ENCODE measurements around the gene EID3. TPM values are rescaled to one million over a fixed set of nuclear protein-coding genes. Genes with fewer than 3 reads are reported as not detected.

Gene EID3
- total RNA-seq, 1 experiment from 2014 or later: 1.4 TPM

DNA sequence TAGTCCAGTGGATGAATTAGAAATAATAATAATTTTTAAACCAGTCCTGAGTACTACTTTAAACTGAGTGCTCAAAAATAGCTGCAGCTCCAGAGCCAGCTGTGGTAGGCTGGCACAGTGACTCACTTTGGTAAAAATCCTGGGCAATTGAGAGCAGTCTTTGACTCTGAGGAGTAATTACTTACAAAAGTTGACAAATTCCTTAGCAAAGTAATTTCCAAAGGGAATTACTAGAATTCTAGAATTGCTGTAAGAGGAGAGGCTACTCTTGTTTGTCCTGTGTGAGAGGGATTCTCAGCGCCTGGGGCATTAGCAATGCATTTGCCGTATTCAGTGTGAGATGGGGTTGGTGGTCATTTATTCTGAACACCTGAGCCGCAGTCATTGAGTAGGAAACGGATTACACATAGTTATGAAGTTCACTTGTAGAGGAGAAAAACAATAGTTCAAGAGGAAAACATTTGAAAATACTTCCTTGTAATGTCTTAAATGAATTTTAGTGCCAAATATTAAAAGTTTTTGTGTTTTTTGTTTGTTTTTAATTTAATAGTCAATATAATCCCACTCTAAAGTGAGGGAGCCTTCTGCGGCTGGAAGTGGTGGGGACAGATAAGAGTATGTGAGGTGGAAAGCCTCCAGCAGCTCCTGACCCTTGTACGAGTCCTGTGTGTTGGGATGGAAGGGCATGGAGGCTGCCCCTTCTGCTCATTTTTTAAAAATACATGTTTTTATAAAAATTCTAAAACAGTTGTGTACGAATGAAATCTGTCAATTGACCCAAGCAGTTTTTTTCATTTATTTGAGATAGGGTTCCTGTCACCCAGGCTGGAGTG, 41.9 kb downstream of the EID3 start:
- no peak overlapping the region for H3K4me2 ChIP-seq (ENCODE audit: insufficient read depth, insufficient read length, low read length)
- H3K36me3 Mint-ChIP-seq (ENCODE audit: insufficient read depth in 1 of 3, low read depth in 3 of 3): peaks cover 26 to 61% (median 57%) of the 10 kb centered on the region in 3 experiments; a peak in 6 of 7 replicates
- DNase-seq: peak; percentile 17

More for the DNA sequence above, 41.9 kb downstream of the EID3 start:
- H2BK15ac ChIP-seq (ENCODE audit: low read depth, low read length): no peak overlapping the region
- Mint-ChIP-seq H3K27me3 (ENCODE audit: low read depth) (no peaks in the 10 kb centered on the region), H3K27ac (peak overlapping the region in 2 of 3 experiments; percentile 8 to 43; a peak in 2 of 7 replicates), H3K9me3 (no peaks in the 10 kb centered on the region), H3K4me3 (no peak overlapping the region), H3K4me1 (peaks cover 6 to 11% of the 10 kb centered on the region in 2 experiments)
- H3K56ac ChIP-seq (ENCODE audit: insufficient read length, low read depth, low read length): no peak overlapping the region
- H3K4me1 ChIP-seq (ENCODE audit: insufficient read depth, low read length): peaks cover under 1% of the 10 kb centered on the region; the same call in 1 of the 2 replicates
- H3K9ac ChIP-seq (ENCODE audit: extremely low read depth, insufficient read length, low read length): no peak overlapping the region
- H3K27me3 ChIP-seq (ENCODE audit: insufficient read depth, low read length): no peaks in the 10 kb centered on the region
- H4K20me1 ChIP-seq (ENCODE audit: control insufficient read depth, insufficient read depth, insufficient read length): no peaks in the 10 kb centered on the region
- H3K18ac ChIP-seq (ENCODE audit: insufficient read length, low read depth, low read length): no peak overlapping the region
- TF ChIP-seq, protein P1, sequence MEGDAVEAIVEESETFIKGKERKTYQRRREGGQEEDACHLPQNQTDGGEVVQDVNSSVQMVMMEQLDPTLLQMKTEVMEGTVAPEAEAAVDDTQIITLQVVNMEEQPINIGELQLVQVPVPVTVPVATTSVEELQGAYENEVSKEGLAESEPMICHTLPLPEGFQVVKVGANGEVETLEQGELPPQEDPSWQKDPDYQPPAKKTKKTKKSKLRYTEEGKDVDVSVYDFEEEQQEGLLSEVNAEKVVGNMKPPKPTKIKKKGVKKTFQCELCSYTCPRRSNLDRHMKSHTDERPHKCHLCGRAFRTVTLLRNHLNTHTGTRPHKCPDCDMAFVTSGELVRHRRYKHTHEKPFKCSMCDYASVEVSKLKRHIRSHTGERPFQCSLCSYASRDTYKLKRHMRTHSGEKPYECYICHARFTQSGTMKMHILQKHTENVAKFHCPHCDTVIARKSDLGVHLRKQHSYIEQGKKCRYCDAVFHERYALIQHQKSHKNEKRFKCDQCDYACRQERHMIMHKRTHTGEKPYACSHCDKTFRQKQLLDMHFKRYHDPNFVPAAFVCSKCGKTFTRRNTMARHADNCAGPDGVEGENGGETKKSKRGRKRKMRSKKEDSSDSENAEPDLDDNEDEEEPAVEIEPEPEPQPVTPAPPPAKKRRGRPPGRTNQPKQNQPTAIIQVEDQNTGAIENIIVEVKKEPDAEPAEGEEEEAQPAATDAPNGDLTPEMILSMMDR (conservative IDR thresholded peaks at IDR 0.05): no peak
- H4K8ac ChIP-seq (replicated peaks; ENCODE audit: insufficient read length, low read depth, low read length): no peak overlapping the region
- H3K79me1 ChIP-seq (ENCODE audit: insufficient read depth, low read depth, low read length, poor library complexity, severe bottlenecking): no peaks in the 10 kb centered on the region
- H3T11ph ChIP-seq (ENCODE audit: low read length): no peak overlapping the region
- no peak overlapping the region for H3K4ac ChIP-seq (ENCODE audit: low read depth, low read length)
- no peak overlapping the region for H3K27ac ChIP-seq (ENCODE audit: insufficient read length, low read depth, low read length)
- H3K79me2 ChIP-seq (ENCODE audit: insufficient read depth, low read length): no peaks in the 10 kb centered on the region
- WGBS (ENCODE audit: extremely low coverage, insufficient read length, low lambda C conversion rate): no CpG with 5 or more reads among the region's 7 CpGs
- no peak overlapping the region for H3K23ac ChIP-seq (ENCODE audit: insufficient read length, low read depth, low read length)
- no peak overlapping the region for H2BK12ac ChIP-seq (ENCODE audit: insufficient read length, low read depth, low read length)
- H2AK5ac ChIP-seq (ENCODE audit: insufficient read length, low read length): no peak overlapping the region
- H2BK20ac ChIP-seq (ENCODE audit: low read depth, low read length, poor library complexity, severe bottlenecking): no peak overlapping the region
- no peak overlapping the region for H2BK120ac ChIP-seq (ENCODE audit: low read depth, low read length, poor library complexity, severe bottlenecking)
- H2AFZ ChIP-seq (ENCODE audit: low read length): no peak overlapping the region
- H3K9me3 ChIP-seq (ENCODE audit: control insufficient read depth, low read depth, low read length): no peaks in the 10 kb centered on the region
- no peak overlapping the region for H3K14ac ChIP-seq (ENCODE audit: insufficient read depth, low read length)
- H2BK5ac ChIP-seq (ENCODE audit: insufficient read length, low read length): no peak overlapping the region
- no peaks in the 10 kb centered on the region for H3K23me2 ChIP-seq (ENCODE audit: insufficient read length, low read depth, low read length, poor library complexity, severe bottlenecking)
- no peak overlapping the region for H4K5ac ChIP-seq (ENCODE audit: insufficient read length, low read depth, low read length)
- no peak overlapping the region for H4K91ac ChIP-seq (ENCODE audit: insufficient read length, low read depth, low read length)

All from H9 (cell line).